Activated CD8-positive, alpha-beta memory T cell treated with anti-CD3 and anti-CD28 coated beads, Interleukin-2, amount 10 ng/mL, durations not matched to agents 7 days and 5 days (primary cell): ENCODE measurements around the gene HSP90AB1. TPM values are rescaled to one million over a fixed set of nuclear protein-coding genes. Genes with fewer than 3 reads are reported as not detected.

Source experiments
- ATAC-seq: fragments of 150-1000 bp; cut with Tn5 transposase; one replicate; pipeline ENCODE4 v1.10.0; 2021; ENCODE audit warnings: moderate library complexity
- CTCF ChIA-PET: fragments of 350-600 bp; sonication (Branson Sonifier 250); formaldehyde crosslinking; loops from one replicate; lab custom pipeline; 2021; ENCODE audit warnings: antibody characterized with exemption; lab: Charles Lee
- DNase-seq: peaks from one replicate; pipeline ENCODE4 v3.0.0-alpha.2; 2020
- H3K27ac Mint-ChIP-seq: one replicate; pipeline ENCODE4 v1.8.0; 2021; ENCODE audit warnings: mild to moderate bottlenecking, mixed read lengths
- H3K27me3 Mint-ChIP-seq: one replicate; pipeline ENCODE4 v1.8.0; 2021; ENCODE audit warnings: mixed read lengths
- H3K36me3 Mint-ChIP-seq: one replicate; pipeline ENCODE4 v1.8.0; 2021; ENCODE audit warnings: mild to moderate bottlenecking, mixed read lengths
- H3K4me1 Mint-ChIP-seq: one replicate; pipeline ENCODE4 v1.8.0; 2021; ENCODE audit warnings: mixed read lengths
- H3K4me3 Mint-ChIP-seq: one replicate; pipeline ENCODE4 v1.8.0; 2021; ENCODE audit warnings: mild to moderate bottlenecking, moderate library complexity, mixed read lengths
- H3K9me3 Mint-ChIP-seq: one replicate; pipeline ENCODE4 v1.8.0; 2022; ENCODE audit warnings: low read depth, mixed read lengths
- total RNA-seq, 2 experiments: library from RNA; stranded (reverse); gene quantifications; one replicate each; pipeline ENCODE4 v1.2.3, GENCODE V29; 2021

HSP90AB1 gene
- 1,000 to 10,000 TPM in 1 of 2 experiments, 100 to 1,000 TPM in 1; 734 to 1,112 TPM for total RNA-seq

DNA sequence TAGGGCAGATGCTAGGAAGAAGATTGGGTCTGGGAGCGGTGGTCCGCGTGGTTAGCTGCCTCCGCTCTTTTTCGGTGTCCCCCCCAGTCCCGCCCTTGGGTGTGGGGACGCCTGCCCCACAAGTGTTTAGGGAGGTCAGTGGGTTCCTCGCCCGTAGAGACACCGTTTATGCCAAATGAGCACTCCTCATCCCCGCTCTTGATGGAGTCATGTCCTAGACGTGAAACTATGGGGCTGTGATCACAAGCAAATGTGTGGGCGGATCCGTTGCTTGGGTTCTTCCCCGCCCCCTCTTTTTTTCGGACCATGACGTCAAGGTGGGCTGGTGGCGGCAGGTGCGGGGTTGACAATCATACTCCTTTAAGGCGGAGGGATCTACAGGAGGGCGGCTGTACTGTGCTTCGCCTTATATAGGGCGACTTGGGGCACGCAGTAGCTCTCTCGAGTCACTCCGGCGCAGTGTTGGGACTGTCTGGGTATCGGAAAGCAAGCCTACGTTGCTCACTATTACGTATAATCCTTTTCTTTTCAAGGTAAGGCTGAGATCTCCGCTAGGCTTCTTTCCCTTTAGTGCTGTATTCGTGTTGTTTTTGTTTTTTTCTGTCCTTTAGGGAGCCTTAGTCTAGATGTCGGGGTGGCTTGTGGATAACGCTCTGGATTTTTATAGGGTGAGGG, at the start of gene HSP90AB1:
Gene HSP90AB1 (plus strand): TSS at position 439 of the 675 bp plus-strand sequence. CDS start 1,529 bp downstream, outside the sequence.
- DNase-seq: peak; percentile 98
- Mint-ChIP-seq H3K27ac (peak within 1 kb of the TSS; percentile 99), H3K9me3 (no peaks in the 10 kb centered on the region), H3K4me1 (peaks cover 52% of the 10 kb centered on the region), H3K27me3 (no peaks in the 10 kb centered on the region), H3K4me3 (peak within 1 kb of the TSS; percentile 99), H3K36me3 (peaks cover 47% of the 10 kb centered on the region)
- peak; percentile 82 for ATAC-seq
- CTCF ChIA-PET: interaction anchor here (1.0 to 5.1 kb wide), 11 partner anchors 10 to 477 kb away, joined by 3 to 60 read pairs (median 6); partner anchors contain the start of genes AARS2, NFKBIE, SLC29A1 and SLC35B2

GRCh38 chr6:44198684-44199083, 48.2 kb upstream of the HSP90AB1 start:
- H3K4me1 Mint-ChIP-seq: no peaks in the 10 kb centered on the region
- ATAC-seq (no peak), DNase-seq (no peak)
- no peak overlapping the region for H3K27ac Mint-ChIP-seq
- H3K4me3 Mint-ChIP-seq: no peak overlapping the region
- no peaks in the 10 kb centered on the region for H3K36me3 Mint-ChIP-seq
- H3K9me3 Mint-ChIP-seq: no peaks in the 10 kb centered on the region
- CTCF ChIA-PET: interaction anchor here (0.7 kb wide), 1 partner anchor 27 kb away, joined by 3 read pairs; no protein-coding TSS in a partner anchor
- H3K27me3 Mint-ChIP-seq: peaks cover 14% of the 10 kb centered on the region

- H3K9me3 Mint-ChIP-seq: no peaks in the 10 kb centered on the region
- no peak overlapping the region for H3K27ac Mint-ChIP-seq
- ATAC-seq (no peak), DNase-seq (no peak)
- H3K27me3 Mint-ChIP-seq: peaks cover 8% of the 10 kb centered on the region
- H3K4me3 Mint-ChIP-seq: no peak overlapping the region
- CTCF ChIA-PET: interaction anchor here (0.9 to 1.0 kb wide), 2 partner anchors 22 to 27 kb away, joined by 3 read pairs; no protein-coding TSS in a partner anchor
- no peaks in the 10 kb centered on the region for H3K4me1 Mint-ChIP-seq
- H3K36me3 Mint-ChIP-seq: no peaks in the 10 kb centered on the region
Measured at GRCh38 chr6:44199883-44200282, 47.0 kb upstream of the HSP90AB1 start.

DNA sequence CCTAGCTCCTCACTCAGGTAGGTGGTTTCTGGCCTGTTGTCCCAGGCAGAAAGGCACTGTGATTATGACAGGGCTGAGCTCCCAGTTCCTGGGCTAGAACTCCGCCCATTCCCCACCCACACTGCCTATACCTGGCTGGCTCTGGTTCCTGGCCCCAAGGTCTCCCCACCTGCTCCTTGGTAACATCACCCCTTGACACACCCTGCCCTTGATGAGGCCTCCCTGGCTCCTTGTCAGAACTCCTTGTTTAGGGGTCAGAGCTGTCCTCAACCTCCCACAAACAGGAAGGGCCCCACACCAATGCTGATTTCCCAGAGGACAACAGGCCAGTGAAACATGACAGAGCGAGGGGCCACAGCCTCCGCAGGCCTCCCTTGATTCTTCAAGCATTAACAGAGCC, 45.7 kb upstream of the HSP90AB1 start:
- Mint-ChIP-seq H3K9me3 (no peaks in the 10 kb centered on the region), H3K27me3 (peaks cover 11% of the 10 kb centered on the region), H3K4me1 (no peaks in the 10 kb centered on the region), H3K36me3 (no peaks in the 10 kb centered on the region), H3K4me3 (no peak overlapping the region), H3K27ac (no peak overlapping the region)
- DNase-seq (no peak), ATAC-seq (no peak)
- CTCF ChIA-PET: interaction anchor here (1.0 kb wide), 1 partner anchor 28 kb away, joined by 3 read pairs; no protein-coding TSS in a partner anchor

DNA sequence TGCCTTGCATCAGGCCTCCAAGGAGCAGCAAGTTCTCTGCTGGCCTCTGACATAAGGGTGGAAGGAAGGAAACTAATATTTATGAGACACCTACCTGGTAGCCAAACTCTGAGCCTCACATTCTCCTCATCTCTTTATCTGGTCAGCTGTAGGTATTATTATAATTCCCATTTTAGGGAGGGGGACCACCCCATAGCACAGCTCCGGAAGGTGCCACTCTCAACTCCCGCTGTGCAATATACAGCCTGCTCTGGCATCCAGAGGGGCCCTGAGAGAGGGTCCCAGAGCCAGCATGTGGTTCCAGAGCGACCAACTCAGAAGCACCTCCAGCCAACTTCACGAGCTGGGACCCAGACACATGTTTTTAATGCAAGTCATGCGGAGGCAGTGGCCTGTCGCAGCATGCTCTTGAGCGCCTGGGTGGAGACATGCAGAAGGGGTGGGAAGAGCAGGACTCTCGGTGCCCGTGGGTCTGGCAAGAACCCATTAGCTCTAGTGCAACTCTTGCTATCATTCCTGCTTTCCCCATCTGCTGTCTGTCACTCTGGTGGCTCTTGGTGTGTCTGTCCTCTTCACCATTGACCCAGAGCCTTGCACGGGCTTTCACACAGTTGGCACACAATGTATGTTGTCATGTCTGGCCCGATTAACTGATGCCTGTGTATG, 45.1 kb upstream of the HSP90AB1 start:
- Mint-ChIP-seq H3K27me3 (peaks cover 15% of the 10 kb centered on the region), H3K4me1 (no peaks in the 10 kb centered on the region), H3K27ac (no peak overlapping the region), H3K36me3 (no peaks in the 10 kb centered on the region), H3K4me3 (no peak overlapping the region), H3K9me3 (no peaks in the 10 kb centered on the region)
- ATAC-seq (no peak), DNase-seq (no peak)
- CTCF ChIA-PET: interaction anchor here (1.5 kb wide), 1 partner anchor 11 kb away, joined by 3 read pairs; no protein-coding TSS in a partner anchor

GRCh38 chr6:44202332-44202971, 44.4 kb upstream of the HSP90AB1 start:
- H3K9me3 Mint-ChIP-seq: no peaks in the 10 kb centered on the region
- H3K27ac Mint-ChIP-seq: peak overlapping the region; percentile 42
- no peak overlapping the region for H3K4me3 Mint-ChIP-seq
- peaks cover 15% of the 10 kb centered on the region for H3K27me3 Mint-ChIP-seq
- CTCF ChIA-PET: interaction anchor here (1.5 kb wide), 1 partner anchor 10 kb away, joined by 3 read pairs; no protein-coding TSS in a partner anchor
- ATAC-seq: no peak
- H3K4me1 Mint-ChIP-seq: no peaks in the 10 kb centered on the region
- no peak for DNase-seq
- no peaks in the 10 kb centered on the region for H3K36me3 Mint-ChIP-seq

- Mint-ChIP-seq H3K4me1 (no peaks in the 10 kb centered on the region), H3K27ac (no peak overlapping the region), H3K27me3 (peaks cover 17% of the 10 kb centered on the region), H3K36me3 (no peaks in the 10 kb centered on the region), H3K9me3 (no peaks in the 10 kb centered on the region), H3K4me3 (no peak overlapping the region)
- ATAC-seq: no peak
- no peak for DNase-seq
- CTCF ChIA-PET: interaction anchor here (1.5 kb wide), 1 partner anchor 9 kb away, joined by 3 read pairs; no protein-coding TSS in a partner anchor
Measured at GRCh38 chr6:44202972-44203750, 43.7 kb upstream of the HSP90AB1 start.

- ATAC-seq: no peak
- Mint-ChIP-seq H3K9me3 (no peaks in the 10 kb centered on the region), H3K4me1 (no peaks in the 10 kb centered on the region), H3K27me3 (peaks cover 22% of the 10 kb centered on the region), H3K27ac (no peak overlapping the region), H3K4me3 (no peak overlapping the region), H3K36me3 (no peaks in the 10 kb centered on the region)
- CTCF ChIA-PET: no interaction called here
- DNase-seq: no peak
Measured at GRCh38 chr6:44203955-44204354, 42.9 kb upstream of the HSP90AB1 start.

GRCh38 chr6:44207966-44208365, 38.9 kb upstream of the HSP90AB1 start:
- CTCF ChIA-PET: interaction anchor here (1.6 kb wide), 1 partner anchor 35 kb away, joined by 3 read pairs; no protein-coding TSS in a partner anchor
- H3K9me3 Mint-ChIP-seq: no peaks in the 10 kb centered on the region

GRCh38 chr6:44211284-44211683, 35.6 kb upstream of the HSP90AB1 start:
- CTCF ChIA-PET: no interaction called here
- no peak overlapping the region for H3K4me3 Mint-ChIP-seq
- H3K9me3 Mint-ChIP-seq: no peaks in the 10 kb centered on the region
- no peak overlapping the region for H3K27ac Mint-ChIP-seq
- H3K27me3 Mint-ChIP-seq: peaks cover 24% of the 10 kb centered on the region
- ATAC-seq (no peak), DNase-seq (no peak)
- H3K4me1 Mint-ChIP-seq: no peaks in the 10 kb centered on the region
- no peaks in the 10 kb centered on the region for H3K36me3 Mint-ChIP-seq

More at GRCh38 chr6:44207966-44208365, 38.9 kb upstream of the HSP90AB1 start:
- Mint-ChIP-seq H3K27ac (no peak overlapping the region), H3K27me3 (peaks cover 28% of the 10 kb centered on the region), H3K4me3 (no peak overlapping the region), H3K4me1 (no peaks in the 10 kb centered on the region), H3K36me3 (no peaks in the 10 kb centered on the region)
- no peak for ATAC-seq
- no peak for DNase-seq

- no peak overlapping the region for H3K4me3 Mint-ChIP-seq
- CTCF ChIA-PET: interaction anchor here (1.2 to 1.5 kb wide), 2 partner anchors 9 to 42 kb away, joined by 3 to 4 read pairs; partner anchors contain the start of gene SLC29A1
Measured at GRCh38 chr6:44214307-44214706, 32.6 kb upstream of the HSP90AB1 start.

DNA sequence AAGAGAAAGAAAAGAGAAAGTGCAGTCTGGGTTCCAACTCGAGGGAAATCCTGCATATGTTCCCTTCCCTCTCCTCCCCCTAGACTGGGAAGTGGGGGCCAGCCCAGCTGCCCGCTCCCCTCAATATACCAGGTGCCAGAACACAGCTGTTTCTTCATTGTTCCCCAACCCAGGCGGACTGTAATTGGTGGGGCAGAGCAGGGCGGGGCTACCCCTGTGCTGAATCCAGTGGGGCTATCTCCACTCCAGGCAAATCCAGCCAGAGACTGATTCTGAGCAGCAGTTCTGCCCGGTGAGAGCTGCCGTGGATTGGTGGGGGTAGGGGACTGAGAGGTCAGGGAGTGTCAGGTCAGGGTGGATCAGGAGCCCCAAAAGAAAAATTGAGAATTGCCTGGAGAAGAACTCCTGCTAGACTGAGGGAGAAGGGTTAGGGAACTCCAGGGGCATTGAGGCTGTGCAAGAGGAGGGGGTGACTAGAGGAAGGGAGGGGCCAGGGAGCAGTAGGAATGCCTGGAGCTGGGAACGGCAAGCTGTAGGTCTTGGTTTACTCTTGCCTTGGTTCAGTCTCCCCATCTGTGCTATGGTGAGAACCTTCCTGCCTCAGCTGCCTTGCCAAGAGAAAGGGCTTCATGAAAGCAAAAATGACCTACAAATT, 30.1 kb upstream of the HSP90AB1 start, which contains the start of gene MYMX:
Gene MYMX (plus strand): TSS at position 250 of the 655 bp plus-strand sequence. CDS start 546 bp downstream, outside the sequence.
- Mint-ChIP-seq H3K4me3 (no peak within 1 kb of the TSS), H3K4me1 (peaks cover 12% of the 10 kb centered on the region), H3K27me3 (peaks cover 18% of the 10 kb centered on the region), H3K9me3 (no peaks in the 10 kb centered on the region), H3K36me3 (no peaks in the 10 kb centered on the region), H3K27ac (no peak within 1 kb of the TSS)
- CTCF ChIA-PET: interaction anchor here (0.7 to 1.4 kb wide), 2 partner anchors 18 to 120 kb away, joined by 3 read pairs; no protein-coding TSS in a partner anchor
- ATAC-seq (no peak), DNase-seq (no peak)

More at GRCh38 chr6:44214307-44214706, 32.6 kb upstream of the HSP90AB1 start:
- Mint-ChIP-seq H3K27ac (no peak overlapping the region), H3K4me1 (peaks cover 3% of the 10 kb centered on the region), H3K36me3 (no peaks in the 10 kb centered on the region), H3K27me3 (peaks cover 26% of the 10 kb centered on the region), H3K9me3 (no peaks in the 10 kb centered on the region)
- no peak for DNase-seq
- no peak for ATAC-seq
